Vagina (tissue), 2 donors: ENCODE data around the gene NALCN.

Experiments used
- POLR2A ChIP-seq, 2 donors: fragments of 450-650 bp; IDR thresholded peaks; one replicate each; pipeline ENCODE4 v1.6.1; 2017; ENCODE audit warnings: antibody characterized with exemption in 2 of 2, mild to moderate bottlenecking in 2 of 2, moderate library complexity in 2 of 2
- POLR2AphosphoS5 ChIP-seq, 2 donors: sonication (generic); formaldehyde crosslinking; IDR thresholded peaks; one replicate each; pipeline ENCODE4 v1.9.0; 2017; ENCODE audit warnings: antibody characterized with exemption in 2 of 2, mild to moderate bottlenecking in 2 of 2, low read depth in 1 of 2; ENCODE audit not compliant: insufficient read depth in 1 of 2
- TF ChIP-seq, protein P1 (sequence below), 3 experiments: fragments of 450-650 bp in 2 of 3; fragments of 200-600 bp in 1 of 3; sonication (generic) in 1 of 3; IDR thresholded peaks; one replicate each; pipeline ENCODE4 v1.5.1; 2017 to 2019; ENCODE audit warnings: antibody characterized with exemption in 3 of 3, mild to moderate bottlenecking in 2 of 3, moderate library complexity in 2 of 3

- TF ChIP-seq, protein P1, sequence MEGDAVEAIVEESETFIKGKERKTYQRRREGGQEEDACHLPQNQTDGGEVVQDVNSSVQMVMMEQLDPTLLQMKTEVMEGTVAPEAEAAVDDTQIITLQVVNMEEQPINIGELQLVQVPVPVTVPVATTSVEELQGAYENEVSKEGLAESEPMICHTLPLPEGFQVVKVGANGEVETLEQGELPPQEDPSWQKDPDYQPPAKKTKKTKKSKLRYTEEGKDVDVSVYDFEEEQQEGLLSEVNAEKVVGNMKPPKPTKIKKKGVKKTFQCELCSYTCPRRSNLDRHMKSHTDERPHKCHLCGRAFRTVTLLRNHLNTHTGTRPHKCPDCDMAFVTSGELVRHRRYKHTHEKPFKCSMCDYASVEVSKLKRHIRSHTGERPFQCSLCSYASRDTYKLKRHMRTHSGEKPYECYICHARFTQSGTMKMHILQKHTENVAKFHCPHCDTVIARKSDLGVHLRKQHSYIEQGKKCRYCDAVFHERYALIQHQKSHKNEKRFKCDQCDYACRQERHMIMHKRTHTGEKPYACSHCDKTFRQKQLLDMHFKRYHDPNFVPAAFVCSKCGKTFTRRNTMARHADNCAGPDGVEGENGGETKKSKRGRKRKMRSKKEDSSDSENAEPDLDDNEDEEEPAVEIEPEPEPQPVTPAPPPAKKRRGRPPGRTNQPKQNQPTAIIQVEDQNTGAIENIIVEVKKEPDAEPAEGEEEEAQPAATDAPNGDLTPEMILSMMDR (IDR thresholded peaks at IDR 0.05): no peak
- no peak for TF ChIP-seq POLR2A (IDR thresholded peaks at IDR 0.05)
- TF ChIP-seq POLR2AphosphoS5 (IDR thresholded peaks at IDR 0.05; ENCODE audit: insufficient read depth in 1 of 2, low read depth in 1 of 2): no peak
Measured at GRCh38 chr13:101283782-101284181, 132.5 kb downstream of the NALCN start.
